Dermis microvascular lymphatic vessel endothelial cell (primary cell): ENCODE results near the gene CPNE4. TPM values are rescaled to one million over a fixed set of nuclear protein-coding genes. Genes with fewer than 3 reads are reported as not detected.
A peak's percentile ranks its signal among the peaks of the same experiment; 100 is the strongest.
"Not testable (repeated sequence)": the region's sequence is repeated elsewhere in the genome, so short reads cannot be mapped to it uniquely, and the experiment has no call there.

Source experiments
- DNase-seq, 2 donors: peaks; one replicate each; pipeline versions ENCODE4 v3.0.0 to v3.0.0-alpha.2; 2010; ENCODE audit warnings: low read depth in 2 of 2
- total RNA-seq: library from RNA; depleted of rRNA; stranded (reverse); fragments of >200 nt; gene quantifications from 2 replicates; pipeline ENCODE4 v1.2.1, GENCODE V29; 2014

The CPNE4 gene
- total RNA-seq, 1 donor from 2014 or later = not detected

GRCh38 chr3:131540821-131541220 is 494.0 kb downstream of the CPNE4 start:
- DNase-seq = no peak

- DNase-seq = no peak
Observed at GRCh38 chr3:131540143-131540542, 494.7 kb downstream of the CPNE4 start.

- no peak for DNase-seq
Observed at GRCh38 chr3:131538968-131539367, 495.8 kb downstream of the CPNE4 start.

- peak; percentile 19 to 57 for DNase-seq
Observed at GRCh38 chr3:131537531-131537930, 497.3 kb downstream of the CPNE4 start.

- no peak for DNase-seq
Observed at GRCh38 chr3:131535596-131535995, 499.2 kb downstream of the CPNE4 start.

GRCh38 chr3:131535131-131535530 is 499.7 kb downstream of the CPNE4 start:
- DNase-seq = no peak

GRCh38 chr3:131532645-131533044 is 502.2 kb downstream of the CPNE4 start:
- DNase-seq = no peak

- no peak for DNase-seq
Observed at GRCh38 chr3:131530843-131531242, 504.0 kb downstream of the CPNE4 start.

- no peak for DNase-seq
Observed at GRCh38 chr3:131530388-131530787, 504.4 kb downstream of the CPNE4 start.

GRCh38 chr3:131526801-131527347 is 507.9 kb downstream of the CPNE4 start:
- peak in 1 of 2 donors; percentile 45 for DNase-seq

- DNase-seq = no peak
Observed at GRCh38 chr3:131518680-131519079, 516.1 kb downstream of the CPNE4 start.

GRCh38 chr3:131505421-131505820 is 529.4 kb downstream of the CPNE4 start:
- no peak for DNase-seq

GRCh38 chr3:131503320-131503635 is 531.5 kb downstream of the CPNE4 start:
- DNase-seq = peak; percentile 12 to 42

- peak; percentile 45 to 80 for DNase-seq
Observed at GRCh38 chr3:131502530-131503319, 532.1 kb downstream of the CPNE4 start, which contains the start of gene MRPL3. TSS of gene MRPL3 (minus strand) at chr3:131502971. CDS start at chr3:131502821, 150 bp downstream.

- DNase-seq = no peak
Observed at GRCh38 chr3:131501949-131502348, 532.9 kb downstream of the CPNE4 start.

- DNase-seq = no peak
Observed at GRCh38 chr3:131494706-131495105, 540.1 kb downstream of the CPNE4 start.

GRCh38 chr3:131491775-131492174 is 543.0 kb downstream of the CPNE4 start:
- DNase-seq = no peak

GRCh38 chr3:131491084-131491483 is 543.7 kb downstream of the CPNE4 start:
- DNase-seq = no peak

GRCh38 chr3:131486545-131486944 is 548.3 kb downstream of the CPNE4 start:
- not testable (repeated sequence) for DNase-seq

GRCh38 chr3:131485119-131485518 is 549.7 kb downstream of the CPNE4 start:
- DNase-seq = no peak

GRCh38 chr3:131484496-131485111 is 550.2 kb downstream of the CPNE4 start:
- DNase-seq = no peak
